ENCODE results near the gene ACTN1. TPM values are rescaled to one million over a fixed set of nuclear protein-coding genes. Genes with fewer than 3 reads are reported as not detected.
A peak's percentile ranks its signal among the peaks of the same experiment; 100 is the strongest.

ACTN1 gene
- total RNA-seq, 4 donors from 2014 or later = 958 to 2,110 (median 1,439) TPM

DNA sequence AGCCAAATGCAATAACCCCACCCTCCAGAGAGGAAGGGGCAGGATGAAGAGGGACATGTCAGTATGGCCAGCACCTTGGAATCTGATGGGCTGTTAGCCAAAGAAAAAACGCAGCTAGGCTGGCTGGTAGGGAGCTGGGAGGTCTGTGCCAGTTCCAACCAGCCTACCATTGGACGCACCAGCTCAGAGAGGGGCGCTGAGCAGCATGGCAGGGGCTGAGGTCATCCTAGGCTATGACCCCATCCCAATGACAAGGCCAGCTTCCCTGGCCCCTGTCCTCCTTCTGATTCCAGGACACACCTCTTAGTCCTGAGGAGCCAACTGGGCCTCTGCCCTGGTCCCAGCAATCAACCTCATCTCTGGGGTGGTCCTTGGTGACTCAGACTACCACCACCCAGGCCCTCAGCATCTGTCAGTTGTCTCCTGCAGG, 12.2 kb downstream of the ACTN1 start:
- intact Hi-C loops (cut with DNase I) = no loop called here
- Histone ChIP-seq H3K27ac (replicated peaks in 1 of 4) (peak overlapping the region; percentile 97 to 100 (median 98)), H3K9me3 (no peaks in the 10 kb centered on the region), H3K36me3 (peaks cover 0 to 7% (median 0%) of the 10 kb centered on the region in 4 donors), H3K27me3 (no peaks in the 10 kb centered on the region), H3K4me3 (peak overlapping the region in 3 of 4 donors; percentile 2 to 5 (median 3)), H3K4me1 (peaks cover 94 to 100% (median 100%) of the 10 kb centered on the region in 4 donors)
- TF ChIP-seq EP300 (IDR thresholded peaks at IDR 0.05) (no peak), POLR2AphosphoS5 (IDR thresholded peaks at IDR 0.05) (peak; percentile 40 to 72)
- no peak for DNase-seq (ENCODE audit: extremely low spot score)
- WGBS = 29% methylated on average over 2 of the region's 3 CpGs

DNA sequence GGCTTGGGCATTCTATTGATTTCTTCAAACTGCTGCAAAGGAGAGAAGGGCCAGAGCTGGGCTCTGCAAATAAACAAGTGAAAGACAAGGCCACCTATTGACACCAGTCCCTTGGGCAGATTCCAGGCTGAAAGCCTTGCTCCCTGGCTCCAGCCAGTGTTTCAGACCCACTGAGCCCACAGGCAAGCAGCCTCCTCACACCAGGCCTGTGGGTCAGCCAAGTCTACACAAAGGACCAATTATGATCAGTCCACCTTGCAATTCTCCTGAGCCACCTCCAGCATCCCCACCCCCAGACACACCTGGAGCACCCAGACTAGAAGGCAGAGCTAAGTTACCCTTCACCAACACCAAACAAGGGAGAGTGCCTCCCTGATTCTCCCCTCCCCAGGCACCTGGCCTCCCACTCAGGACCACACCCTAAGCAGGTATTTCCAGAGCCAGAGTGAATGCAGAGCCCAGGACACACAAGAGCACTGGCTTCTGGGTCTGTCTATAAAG, 13.8 kb downstream of the ACTN1 start:
- Histone ChIP-seq H3K9me3 (no peaks in the 10 kb centered on the region), H3K27ac (replicated peaks in 1 of 4) (peak overlapping the region; percentile 97 to 100 (median 98)), H3K4me3 (no peak overlapping the region), H3K4me1 (peaks cover 89 to 100% (median 100%) of the 10 kb centered on the region in 4 donors), H3K36me3 (no peaks in the 10 kb centered on the region), H3K27me3 (no peaks in the 10 kb centered on the region)
- no peak for TF ChIP-seq EP300 (IDR thresholded peaks at IDR 0.05)
- TF ChIP-seq, protein P1, sequence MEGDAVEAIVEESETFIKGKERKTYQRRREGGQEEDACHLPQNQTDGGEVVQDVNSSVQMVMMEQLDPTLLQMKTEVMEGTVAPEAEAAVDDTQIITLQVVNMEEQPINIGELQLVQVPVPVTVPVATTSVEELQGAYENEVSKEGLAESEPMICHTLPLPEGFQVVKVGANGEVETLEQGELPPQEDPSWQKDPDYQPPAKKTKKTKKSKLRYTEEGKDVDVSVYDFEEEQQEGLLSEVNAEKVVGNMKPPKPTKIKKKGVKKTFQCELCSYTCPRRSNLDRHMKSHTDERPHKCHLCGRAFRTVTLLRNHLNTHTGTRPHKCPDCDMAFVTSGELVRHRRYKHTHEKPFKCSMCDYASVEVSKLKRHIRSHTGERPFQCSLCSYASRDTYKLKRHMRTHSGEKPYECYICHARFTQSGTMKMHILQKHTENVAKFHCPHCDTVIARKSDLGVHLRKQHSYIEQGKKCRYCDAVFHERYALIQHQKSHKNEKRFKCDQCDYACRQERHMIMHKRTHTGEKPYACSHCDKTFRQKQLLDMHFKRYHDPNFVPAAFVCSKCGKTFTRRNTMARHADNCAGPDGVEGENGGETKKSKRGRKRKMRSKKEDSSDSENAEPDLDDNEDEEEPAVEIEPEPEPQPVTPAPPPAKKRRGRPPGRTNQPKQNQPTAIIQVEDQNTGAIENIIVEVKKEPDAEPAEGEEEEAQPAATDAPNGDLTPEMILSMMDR (IDR thresholded peaks at IDR 0.05) = no peak
- intact Hi-C loops (cut with DNase I) = no loop called here
- DNase-seq (ENCODE audit: extremely low spot score) = no peak

DNA sequence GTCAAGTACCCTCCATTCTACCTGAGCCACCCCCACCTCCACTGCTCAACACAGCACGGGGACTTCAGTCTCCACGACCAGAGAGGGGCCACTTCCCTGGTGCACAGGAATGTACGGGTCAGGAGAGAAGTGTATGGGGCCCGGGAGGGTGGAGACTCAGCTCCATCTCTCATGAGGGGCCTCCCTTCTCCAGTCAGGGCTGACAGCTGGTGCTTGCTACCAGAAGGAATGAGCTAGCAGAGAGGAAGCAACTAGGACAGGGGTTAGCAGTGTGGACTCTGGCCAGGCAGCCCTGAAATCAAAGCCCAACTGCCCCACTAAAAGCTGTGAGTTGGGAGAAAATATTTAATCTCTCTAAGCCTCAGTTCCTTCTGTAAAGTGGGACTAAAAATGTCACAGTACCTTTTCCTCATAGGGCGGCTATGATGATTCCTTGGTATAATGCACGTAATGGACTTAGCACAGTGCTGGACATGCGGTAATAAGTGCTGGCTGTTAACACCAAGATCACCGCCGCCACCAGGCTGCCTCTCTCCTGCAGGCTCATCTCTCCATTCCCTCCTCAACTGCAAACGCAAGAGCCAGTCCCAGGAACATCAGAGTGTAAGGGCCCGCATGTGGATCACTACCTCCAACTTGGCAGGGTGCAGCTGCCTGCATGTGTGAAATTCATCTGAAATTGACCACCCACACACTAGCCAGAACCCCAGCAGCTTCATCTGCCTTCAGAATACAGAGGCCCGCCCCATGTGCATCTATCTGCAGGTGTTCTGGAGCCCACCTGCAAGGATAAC, 14.6 kb downstream of the ACTN1 start:
- H3K4me1 ChIP-seq = peaks cover 83 to 100% (median 99%) of the 10 kb centered on the region in 4 donors
- H3K27ac ChIP-seq (replicated peaks in 1 of 4) = peak overlapping the region; percentile 97 to 100 (median 98)
- DNase-seq (ENCODE audit: extremely low spot score) = no peak
- no peak for TF ChIP-seq EP300 (IDR thresholded peaks at IDR 0.05)
- TF ChIP-seq, protein P1 (IDR thresholded peaks at IDR 0.05) = no peak
- H3K4me3 ChIP-seq = no peak overlapping the region
- WGBS = 36% methylated on average over 9 of the region's 12 CpGs
- no peaks in the 10 kb centered on the region for H3K27me3 ChIP-seq
- intact Hi-C loops (cut with DNase I) = no loop called here
- H3K36me3 ChIP-seq = no peaks in the 10 kb centered on the region
- H3K9me3 ChIP-seq = no peaks in the 10 kb centered on the region

DNA sequence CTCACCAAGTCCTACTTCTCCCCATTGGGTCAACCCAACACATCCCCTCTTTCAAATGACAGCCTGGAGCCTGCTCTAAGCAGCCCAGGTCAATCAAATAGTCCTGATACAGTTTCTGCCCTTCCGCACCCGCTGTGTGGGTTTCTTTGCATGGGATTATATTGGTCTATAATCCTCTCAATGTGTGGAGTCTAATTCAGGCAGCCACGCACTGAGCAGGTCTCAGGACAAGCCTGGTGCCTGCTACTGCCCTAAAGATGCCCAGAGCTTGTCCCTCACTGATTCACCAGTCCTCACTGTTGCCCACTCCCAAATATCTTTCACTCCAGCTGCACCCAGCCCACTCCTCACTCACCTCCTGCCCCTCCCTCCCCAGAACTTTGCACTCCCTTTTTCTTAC, 16.4 kb downstream of the ACTN1 start:
- peaks cover 83 to 100% (median 99%) of the 10 kb centered on the region in 4 donors for H3K4me1 ChIP-seq
- no peak for DNase-seq (ENCODE audit: extremely low spot score)
- no peak overlapping the region for H3K4me3 ChIP-seq
- TF ChIP-seq EP300 (IDR thresholded peaks at IDR 0.05) = no peak
- no peak for TF ChIP-seq POLR2A (IDR thresholded peaks at IDR 0.05; ENCODE audit: low read depth)
- no peak for TF ChIP-seq POLR2AphosphoS5 (IDR thresholded peaks at IDR 0.05)
- TF ChIP-seq, protein P1 (IDR thresholded peaks at IDR 0.05) = no peak
- no peaks in the 10 kb centered on the region for H3K27me3 ChIP-seq
- 93% methylated on average over 3 of the region's 3 CpGs for WGBS
- H3K36me3 ChIP-seq = peaks cover 0 to under 1% (median 0%) of the 10 kb centered on the region in 4 donors
- intact Hi-C loops (cut with DNase I) = no loop called here
- peak overlapping the region; percentile 81 to 98 (median 97) for H3K27ac ChIP-seq (replicated peaks in 1 of 4)
- no peaks in the 10 kb centered on the region for H3K9me3 ChIP-seq

DNA sequence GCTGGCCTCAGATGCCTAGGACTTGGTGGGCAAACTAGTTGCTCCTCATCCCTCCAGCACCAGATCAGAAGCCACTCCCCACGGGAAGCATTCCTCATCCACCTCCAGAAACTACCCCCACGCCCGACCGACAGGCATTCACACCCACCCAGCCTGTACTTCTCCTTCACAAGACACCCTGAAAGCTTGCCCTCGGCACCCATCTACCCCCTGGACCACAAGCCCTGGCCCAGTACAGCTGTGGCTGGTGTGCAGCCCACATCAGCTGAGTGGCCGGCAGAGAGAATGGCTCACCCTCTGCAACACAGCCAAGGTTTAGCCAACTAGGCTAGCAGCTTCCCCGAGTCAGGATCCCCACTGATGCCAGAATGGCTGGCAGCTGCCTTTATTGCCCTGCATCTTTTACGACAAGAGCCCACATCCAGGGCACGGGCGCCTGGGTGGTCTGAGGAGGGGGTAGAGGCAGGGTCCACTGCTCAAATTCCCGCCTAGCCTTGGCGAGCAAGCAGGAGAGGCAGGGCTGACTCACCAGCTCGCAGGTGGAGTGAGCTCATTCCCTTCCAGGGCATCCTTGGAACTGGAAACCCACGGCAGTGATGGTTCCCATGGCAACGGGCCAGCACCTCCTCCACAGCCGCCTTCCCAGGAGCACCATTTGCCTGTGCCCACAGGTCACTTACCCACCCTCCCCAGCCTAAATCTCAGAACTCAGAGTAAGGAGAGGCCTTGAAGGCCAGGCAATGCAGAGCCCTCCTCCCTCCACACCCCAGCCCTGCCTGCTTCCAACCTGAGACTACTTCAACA, 17.1 kb downstream of the ACTN1 start:
- WGBS = 65% methylated on average over 11 of the region's 16 CpGs
- DNase-seq (ENCODE audit: extremely low spot score) = no peak
- H3K4me3 ChIP-seq = peak overlapping the region in 2 of 4 donors; percentile 3 to 15

More for the DNA sequence above, 17.1 kb downstream of the ACTN1 start:
- Histone ChIP-seq H3K4me1 (peaks cover 83 to 100% (median 99%) of the 10 kb centered on the region in 4 donors), H3K9me3 (no peaks in the 10 kb centered on the region), H3K27ac (replicated peaks in 1 of 4) (peak overlapping the region; percentile 81 to 98 (median 97)), H3K27me3 (no peaks in the 10 kb centered on the region), H3K36me3 (peaks cover 0 to 8% (median 7%) of the 10 kb centered on the region in 4 donors)
- TF ChIP-seq POLR2AphosphoS5 (IDR thresholded peaks at IDR 0.05) = peak; percentile 21 to 57
- TF ChIP-seq, protein P1 (IDR thresholded peaks at IDR 0.05) = no peak
- intact Hi-C loops (cut with DNase I) = no loop called here

Data from esophagus muscularis mucosa (tissue), 4 donors.